Measurements from ENCODE around the gene ALPG.
"Not testable (repeated sequence)": the region's sequence is repeated elsewhere in the genome, so short reads cannot be mapped to it uniquely, and the experiment has no call there.

Gene ALPG

GRCh38 chr2:232377319-232377718, 29.3 kb upstream of the ALPG start:
- DNase-seq (ENCODE audit: low spot score), result no peak

GRCh38 chr2:232377841-232378734, 28.6 kb upstream of the ALPG start:
- no peak for DNase-seq (ENCODE audit: low spot score)

- DNase-seq (ENCODE audit: low spot score), result not testable (repeated sequence)
These were observed 27.9 kb upstream of the ALPG start, which contains the start of gene ALPP for GRCh38 chr2:232378735-232379151. ALPP (plus strand) TSS chr2:232378751; CDS start chr2:232378803, 52 bp downstream.

GRCh38 chr2:232379610-232380590, 26.7 kb upstream of the ALPG start:
- not testable (repeated sequence) for DNase-seq (ENCODE audit: low spot score)

GRCh38 chr2:232381204-232382031, 25.2 kb upstream of the ALPG start:
- not testable (repeated sequence) for DNase-seq (ENCODE audit: low spot score)

GRCh38 chr2:232382331-232383225, 24.1 kb upstream of the ALPG start:
- DNase-seq (ENCODE audit: low spot score), result no peak

GRCh38 chr2:232384466-232384865, 22.2 kb upstream of the ALPG start:
- no peak for DNase-seq (ENCODE audit: low spot score)

- not testable (repeated sequence) for DNase-seq (ENCODE audit: low spot score)
These were observed 21.6 kb upstream of the ALPG start for GRCh38 chr2:232385058-232385457.

- DNase-seq (ENCODE audit: low spot score), result no peak
These were observed 20.8 kb upstream of the ALPG start for GRCh38 chr2:232385660-232386489.

- DNase-seq (ENCODE audit: low spot score), result no peak
These were observed 20.2 kb upstream of the ALPG start for GRCh38 chr2:232386490-232386739.

GRCh38 chr2:232386740-232387450, 19.7 kb upstream of the ALPG start:
- no peak for DNase-seq (ENCODE audit: low spot score)

GRCh38 chr2:232387451-232388171, 19.0 kb upstream of the ALPG start:
- no peak for DNase-seq (ENCODE audit: low spot score)

- DNase-seq (ENCODE audit: low spot score), result no peak
These were observed 18.2 kb upstream of the ALPG start for GRCh38 chr2:232388324-232388891.

GRCh38 chr2:232389327-232389726, 17.3 kb upstream of the ALPG start:
- no peak for DNase-seq (ENCODE audit: low spot score)

- DNase-seq (ENCODE audit: low spot score), result no peak
These were observed 16.0 kb upstream of the ALPG start for GRCh38 chr2:232390661-232391060.

- DNase-seq (ENCODE audit: low spot score), result no peak
These were observed 13.1 kb upstream of the ALPG start for GRCh38 chr2:232393556-232393955.

- DNase-seq (ENCODE audit: low spot score), result not testable (repeated sequence)
These were observed 12.2 kb upstream of the ALPG start for GRCh38 chr2:232394431-232394830.

GRCh38 chr2:232395586-232395985, 11.1 kb upstream of the ALPG start:
- no peak for DNase-seq (ENCODE audit: low spot score)

All from CD4-positive, alpha-beta T cell treated with Interleukin-6 at 100 ng/mL for 8 hours (primary cell).